Suprapubic skin (tissue), 4 donors: ENCODE results near the gene PDE3A.

Source experiments
- EP300 ChIP-seq: sonication (generic); formaldehyde crosslinking; IDR thresholded peaks from one replicate; pipeline ENCODE4 v1.6.1; 2017; ENCODE audit warnings: antibody characterized with exemption
- POLR2A ChIP-seq, 2 donors: fragments of 450-650 bp; IDR thresholded peaks; one replicate each; pipeline ENCODE4 v1.6.1; 2017; ENCODE audit warnings: antibody characterized with exemption in 2 of 2, mild to moderate bottlenecking in 2 of 2, moderate library complexity in 2 of 2
- POLR2AphosphoS5 ChIP-seq, 3 donors: sonication (generic); formaldehyde crosslinking; IDR thresholded peaks; one replicate each; pipeline ENCODE4 v1.6.1; 2017; ENCODE audit warnings: antibody characterized with exemption in 3 of 3
- TF ChIP-seq, protein P1 (sequence below), 2 donors: fragments of 200-600 bp in 1 of 2; fragments of 450-650 bp in 1 of 2; sonication (generic) in 1 of 2; IDR thresholded peaks; one replicate each; pipeline ENCODE4 v1.5.1; 2016 to 2019; ENCODE audit warnings: antibody characterized with exemption in 2 of 2, mild to moderate bottlenecking in 1 of 2, moderate library complexity in 1 of 2

DNA sequence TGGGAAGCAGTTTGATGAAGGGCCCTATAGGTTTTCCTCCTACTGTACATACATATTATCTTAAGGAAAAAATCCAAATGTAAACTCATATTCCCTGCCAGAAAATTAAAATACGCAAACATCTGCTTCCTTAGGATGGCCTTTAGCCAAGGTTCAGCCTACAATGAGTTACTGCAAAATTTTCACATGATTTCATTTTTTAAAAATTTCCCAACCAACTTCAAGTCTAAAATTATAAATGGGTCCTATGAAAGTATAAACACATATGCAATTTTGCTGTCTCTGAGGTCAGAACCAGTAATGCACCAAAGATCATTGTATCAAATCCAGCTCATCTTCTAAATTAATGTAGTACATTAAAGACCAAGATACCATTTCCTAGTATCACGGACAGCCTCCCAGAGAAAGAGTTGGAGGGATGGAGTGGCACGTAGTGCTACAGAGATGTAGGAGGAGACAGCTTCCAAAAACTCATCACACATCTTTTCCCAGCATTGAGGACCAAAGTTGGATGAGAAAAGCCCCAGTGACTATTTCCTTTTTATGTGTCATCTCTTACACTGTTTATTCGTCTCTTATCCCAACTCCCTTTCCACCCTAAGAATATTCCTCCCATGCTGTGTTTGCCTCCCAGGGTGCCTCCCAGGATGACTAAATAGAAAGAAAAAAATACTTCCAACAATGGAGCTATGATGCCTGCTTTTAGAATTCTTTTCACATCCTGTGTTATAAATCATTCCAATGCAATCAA, 234.5 kb downstream of the PDE3A start:
- TF ChIP-seq, protein P1, sequence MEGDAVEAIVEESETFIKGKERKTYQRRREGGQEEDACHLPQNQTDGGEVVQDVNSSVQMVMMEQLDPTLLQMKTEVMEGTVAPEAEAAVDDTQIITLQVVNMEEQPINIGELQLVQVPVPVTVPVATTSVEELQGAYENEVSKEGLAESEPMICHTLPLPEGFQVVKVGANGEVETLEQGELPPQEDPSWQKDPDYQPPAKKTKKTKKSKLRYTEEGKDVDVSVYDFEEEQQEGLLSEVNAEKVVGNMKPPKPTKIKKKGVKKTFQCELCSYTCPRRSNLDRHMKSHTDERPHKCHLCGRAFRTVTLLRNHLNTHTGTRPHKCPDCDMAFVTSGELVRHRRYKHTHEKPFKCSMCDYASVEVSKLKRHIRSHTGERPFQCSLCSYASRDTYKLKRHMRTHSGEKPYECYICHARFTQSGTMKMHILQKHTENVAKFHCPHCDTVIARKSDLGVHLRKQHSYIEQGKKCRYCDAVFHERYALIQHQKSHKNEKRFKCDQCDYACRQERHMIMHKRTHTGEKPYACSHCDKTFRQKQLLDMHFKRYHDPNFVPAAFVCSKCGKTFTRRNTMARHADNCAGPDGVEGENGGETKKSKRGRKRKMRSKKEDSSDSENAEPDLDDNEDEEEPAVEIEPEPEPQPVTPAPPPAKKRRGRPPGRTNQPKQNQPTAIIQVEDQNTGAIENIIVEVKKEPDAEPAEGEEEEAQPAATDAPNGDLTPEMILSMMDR (IDR thresholded peaks at IDR 0.05), result no peak
- TF ChIP-seq POLR2AphosphoS5 (IDR thresholded peaks at IDR 0.05), result no peak
- TF ChIP-seq POLR2A (IDR thresholded peaks at IDR 0.05), result no peak
- no peak for TF ChIP-seq EP300
